ENCODE results near the gene PHF19. TPM values are rescaled to one million over a fixed set of nuclear protein-coding genes. Genes with fewer than 3 reads are reported as not detected.

Gene PHF19
- total and polyA plus RNA-seq, 10 of the 15 experiments (the other 5 are each of a cell fraction or from before 2014, with no cell fraction given), result 26.0 to 133 (median 87.7) TPM

DNA sequence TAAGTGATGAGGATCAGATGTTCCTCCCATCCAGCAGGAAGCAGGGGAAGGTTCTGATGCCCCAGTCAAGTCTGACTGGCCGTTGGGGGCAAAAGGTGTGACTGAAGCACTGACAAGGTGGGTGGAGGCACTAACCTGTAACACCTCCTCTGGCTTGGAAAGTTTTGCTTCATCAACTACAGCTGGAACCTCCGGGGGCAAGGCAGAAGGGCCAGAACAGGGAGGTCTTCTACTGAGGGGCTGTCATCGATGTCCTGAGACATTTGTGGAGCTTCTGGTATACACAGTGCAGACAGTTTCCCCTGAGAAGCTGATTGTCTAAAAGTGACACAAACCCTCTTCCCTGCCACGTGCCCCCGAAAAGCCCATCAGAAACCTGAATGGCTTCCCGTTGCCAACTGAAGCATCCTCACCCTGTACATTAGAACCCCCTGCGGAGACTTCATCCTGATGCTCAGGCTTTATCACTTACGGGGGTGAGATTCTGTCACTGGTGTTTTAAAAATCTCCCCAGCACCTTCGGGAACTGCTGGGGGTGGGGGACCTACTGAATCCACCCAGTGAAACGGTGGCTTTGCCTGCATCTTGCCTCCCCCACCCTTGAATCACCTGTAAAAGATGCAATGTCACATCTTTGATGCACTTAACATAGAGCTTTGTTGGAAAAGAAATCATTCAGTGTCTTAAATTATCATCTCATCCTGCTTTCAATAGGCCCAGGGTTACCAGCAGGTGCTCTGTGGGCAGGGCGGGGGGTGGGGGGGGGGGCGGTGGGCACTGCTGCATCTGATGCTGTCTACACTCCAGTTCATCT is 25.0 kb upstream of the PHF19 start (continued):
- TF ChIP-seq SP1 (IDR thresholded peaks at IDR 0.05; ENCODE audit: low read depth, low read length) (no peak), ETV6 (conservative IDR thresholded peaks at IDR 0.05 in 1 of 2, IDR thresholded peaks at IDR 0.05 in 1 of 2; ENCODE audit: borderline replicate concordance in 1 of 2, low read depth in 1 of 2) (no peak), EP300 (IDR thresholded peaks at IDR 0.05; ENCODE audit: borderline replicate concordance in 1 of 2, control insufficient read depth in 1 of 2, low read depth in 2 of 2, low read length in 2 of 2) (no peak), IRF4 (IDR thresholded peaks at IDR 0.05; ENCODE audit: low read depth, low read length) (no peak), POLR2AphosphoS2 (IDR thresholded peaks at IDR 0.05; ENCODE audit: low read depth, low read length) (peak; percentile 85), TCF7 (IDR thresholded peaks at IDR 0.05; ENCODE audit: borderline replicate concordance) (no peak), ZZZ3 (IDR thresholded peaks at IDR 0.05; ENCODE audit: control insufficient read depth, insufficient read length, low read depth) (no peak), MXI1 (IDR thresholded peaks at IDR 0.05; ENCODE audit: low read depth, low read length) (no peak), POLR2AphosphoS5 (IDR thresholded peaks at IDR 0.05; ENCODE audit: low read length) (peak; percentile 63; the same call in 1 of the 2 replicates), SMAD5 (IDR thresholded peaks at IDR 0.05; ENCODE audit: low read depth) (peak; percentile 42; the same call in 1 of the 2 replicates), SIX5 (IDR thresholded peaks at IDR 0.05; ENCODE audit: low read depth, low read length, severe bottlenecking) (no peak), GATAD2B (conservative IDR thresholded peaks at IDR 0.05; ENCODE audit: low read depth) (no peak), PKNOX1 (IDR thresholded peaks at IDR 0.05) (no peak), ZNF384 (IDR thresholded peaks at IDR 0.05; ENCODE audit: borderline replicate concordance, low read depth, low read length) (no peak), YBX1 (IDR thresholded peaks at IDR 0.05) (no peak), POLR2A (IDR thresholded peaks at IDR 0.05; ENCODE audit: low read depth, low read length) (peak; percentile 64; the same call in 1 of the 2 replicates)
- TF ChIP-seq, protein P1, sequence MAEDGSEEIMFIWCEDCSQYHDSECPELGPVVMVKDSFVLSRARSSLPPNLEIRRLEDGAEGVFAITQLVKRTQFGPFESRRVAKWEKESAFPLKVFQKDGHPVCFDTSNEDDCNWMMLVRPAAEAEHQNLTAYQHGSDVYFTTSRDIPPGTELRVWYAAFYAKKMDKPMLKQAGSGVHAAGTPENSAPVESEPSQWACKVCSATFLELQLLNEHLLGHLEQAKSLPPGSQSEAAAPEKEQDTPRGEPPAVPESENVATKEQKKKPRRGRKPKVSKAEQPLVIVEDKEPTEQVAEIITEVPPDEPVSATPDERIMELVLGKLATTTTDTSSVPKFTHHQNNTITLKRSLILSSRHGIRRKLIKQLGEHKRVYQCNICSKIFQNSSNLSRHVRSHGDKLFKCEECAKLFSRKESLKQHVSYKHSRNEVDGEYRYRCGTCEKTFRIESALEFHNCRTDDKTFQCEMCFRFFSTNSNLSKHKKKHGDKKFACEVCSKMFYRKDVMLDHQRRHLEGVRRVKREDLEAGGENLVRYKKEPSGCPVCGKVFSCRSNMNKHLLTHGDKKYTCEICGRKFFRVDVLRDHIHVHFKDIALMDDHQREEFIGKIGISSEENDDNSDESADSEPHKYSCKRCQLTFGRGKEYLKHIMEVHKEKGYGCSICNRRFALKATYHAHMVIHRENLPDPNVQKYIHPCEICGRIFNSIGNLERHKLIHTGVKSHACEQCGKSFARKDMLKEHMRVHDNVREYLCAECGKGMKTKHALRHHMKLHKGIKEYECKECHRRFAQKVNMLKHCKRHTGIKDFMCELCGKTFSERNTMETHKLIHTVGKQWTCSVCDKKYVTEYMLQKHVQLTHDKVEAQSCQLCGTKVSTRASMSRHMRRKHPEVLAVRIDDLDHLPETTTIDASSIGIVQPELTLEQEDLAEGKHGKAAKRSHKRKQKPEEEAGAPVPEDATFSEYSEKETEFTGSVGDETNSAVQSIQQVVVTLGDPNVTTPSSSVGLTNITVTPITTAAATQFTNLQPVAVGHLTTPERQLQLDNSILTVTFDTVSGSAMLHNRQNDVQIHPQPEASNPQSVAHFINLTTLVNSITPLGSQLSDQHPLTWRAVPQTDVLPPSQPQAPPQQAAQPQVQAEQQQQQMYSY (CRISPR knock-in tag; IDR thresholded peaks at IDR 0.05), result no peak
- TF ChIP-seq, protein P2, sequence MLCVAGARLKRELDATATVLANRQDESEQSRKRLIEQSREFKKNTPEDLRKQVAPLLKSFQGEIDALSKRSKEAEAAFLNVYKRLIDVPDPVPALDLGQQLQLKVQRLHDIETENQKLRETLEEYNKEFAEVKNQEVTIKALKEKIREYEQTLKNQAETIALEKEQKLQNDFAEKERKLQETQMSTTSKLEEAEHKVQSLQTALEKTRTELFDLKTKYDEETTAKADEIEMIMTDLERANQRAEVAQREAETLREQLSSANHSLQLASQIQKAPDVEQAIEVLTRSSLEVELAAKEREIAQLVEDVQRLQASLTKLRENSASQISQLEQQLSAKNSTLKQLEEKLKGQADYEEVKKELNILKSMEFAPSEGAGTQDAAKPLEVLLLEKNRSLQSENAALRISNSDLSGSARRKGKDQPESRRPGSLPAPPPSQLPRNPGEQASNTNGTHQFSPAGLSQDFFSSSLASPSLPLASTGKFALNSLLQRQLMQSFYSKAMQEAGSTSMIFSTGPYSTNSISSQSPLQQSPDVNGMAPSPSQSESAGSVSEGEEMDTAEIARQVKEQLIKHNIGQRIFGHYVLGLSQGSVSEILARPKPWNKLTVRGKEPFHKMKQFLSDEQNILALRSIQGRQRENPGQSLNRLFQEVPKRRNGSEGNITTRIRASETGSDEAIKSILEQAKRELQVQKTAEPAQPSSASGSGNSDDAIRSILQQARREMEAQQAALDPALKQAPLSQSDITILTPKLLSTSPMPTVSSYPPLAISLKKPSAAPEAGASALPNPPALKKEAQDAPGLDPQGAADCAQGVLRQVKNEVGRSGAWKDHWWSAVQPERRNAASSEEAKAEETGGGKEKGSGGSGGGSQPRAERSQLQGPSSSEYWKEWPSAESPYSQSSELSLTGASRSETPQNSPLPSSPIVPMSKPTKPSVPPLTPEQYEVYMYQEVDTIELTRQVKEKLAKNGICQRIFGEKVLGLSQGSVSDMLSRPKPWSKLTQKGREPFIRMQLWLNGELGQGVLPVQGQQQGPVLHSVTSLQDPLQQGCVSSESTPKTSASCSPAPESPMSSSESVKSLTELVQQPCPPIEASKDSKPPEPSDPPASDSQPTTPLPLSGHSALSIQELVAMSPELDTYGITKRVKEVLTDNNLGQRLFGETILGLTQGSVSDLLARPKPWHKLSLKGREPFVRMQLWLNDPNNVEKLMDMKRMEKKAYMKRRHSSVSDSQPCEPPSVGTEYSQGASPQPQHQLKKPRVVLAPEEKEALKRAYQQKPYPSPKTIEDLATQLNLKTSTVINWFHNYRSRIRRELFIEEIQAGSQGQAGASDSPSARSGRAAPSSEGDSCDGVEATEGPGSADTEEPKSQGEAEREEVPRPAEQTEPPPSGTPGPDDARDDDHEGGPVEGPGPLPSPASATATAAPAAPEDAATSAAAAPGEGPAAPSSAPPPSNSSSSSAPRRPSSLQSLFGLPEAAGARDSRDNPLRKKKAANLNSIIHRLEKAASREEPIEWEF (IDR thresholded peaks at IDR 0.05; ENCODE audit: insufficient replicate concordance, low read depth, low read length), result no peak

Measured in GM12878 (cell line).